Daoy (cell line): ENCODE results near the gene SLAMF8. TPM values are rescaled to one million over a fixed set of nuclear protein-coding genes. Genes with fewer than 3 reads are reported as not detected.

Source experiments
- DNase-seq: peaks from one replicate; pipeline ENCODE4 v3.0.0-alpha.2; 2015; ENCODE audit warnings: low read depth
- total RNA-seq: library from RNA; depleted of rRNA; stranded (reverse); fragments of >200 nt; shearing (Covaris generic); gene quantifications from 2 replicates; pipeline ENCODE4 v1.2.3, GENCODE V29; 2014; rRNA removed

Gene SLAMF8
- total RNA-seq, 1 experiment from 2014 or later: 0.63 TPM

GRCh38 chr1:159870704-159871103 lies 44.0 kb downstream of the SLAMF8 start:
- DNase-seq: no peak

GRCh38 chr1:159872891-159873290 lies 46.2 kb downstream of the SLAMF8 start:
- DNase-seq: no peak

GRCh38 chr1:159873530-159874143 lies 47.0 kb downstream of the SLAMF8 start:
- no peak for DNase-seq

- DNase-seq: peak; percentile 25
These were observed 51.2 kb downstream of the SLAMF8 start for GRCh38 chr1:159877695-159878444.

GRCh38 chr1:159879136-159879535 lies 52.5 kb downstream of the SLAMF8 start:
- DNase-seq: no peak

- peak; percentile 52 for DNase-seq
These were observed 53.3 kb downstream of the SLAMF8 start for GRCh38 chr1:159879977-159880376.

- no peak for DNase-seq
These were observed 53.8 kb downstream of the SLAMF8 start for GRCh38 chr1:159880430-159880829.

- DNase-seq: peak; percentile 99
These were observed 55.2 kb downstream of the SLAMF8 start for GRCh38 chr1:159881622-159882526.

GRCh38 chr1:159882527-159882862 lies 55.8 kb downstream of the SLAMF8 start:
- DNase-seq: peak; percentile 68

GRCh38 chr1:159883134-159883533 lies 56.5 kb downstream of the SLAMF8 start:
- DNase-seq: no peak

- no peak for DNase-seq
These were observed 57.6 kb downstream of the SLAMF8 start for GRCh38 chr1:159884296-159884695.

Other genes with a start within 250 kb of the SLAMF8 start
- gene APCS, start 239.0 kb upstream of the SLAMF8 start, total RNA-seq: not detected in 2 replicates
- gene CRP, start 112.3 kb upstream of the SLAMF8 start, total RNA-seq: not detected in 2 replicates
- 1.2 TPM in 1 of 2 replicates, not detected in the other for gene DUSP23, start 45.9 kb upstream of the SLAMF8 start, total RNA-seq
- not detected in 2 replicates for gene FCRL6, start 24.5 kb upstream of the SLAMF8 start, total RNA-seq
- gene VSIG8, start 35.8 kb downstream of the SLAMF8 start, total RNA-seq: not detected in 2 replicates
- 0.46 and 1.7 TPM in 2 replicates for gene CFAP45, start 73.3 kb downstream of the SLAMF8 start, total RNA-seq
- 570 and 651 TPM in 2 replicates for gene TAGLN2, start 98.6 kb downstream of the SLAMF8 start, total RNA-seq
- gene IGSF9, start 118.7 kb downstream of the SLAMF8 start, total RNA-seq: 1.7 and 2.7 TPM in 2 replicates
- 0.77 TPM in 1 of 2 replicates, not detected in the other for gene SLAMF9, start 127.4 kb downstream of the SLAMF8 start, total RNA-seq
- 5.2 and 5.3 TPM in 2 replicates for gene PIGM, start 205.1 kb downstream of the SLAMF8 start, total RNA-seq
- gene KCNJ10, start 243.3 kb downstream of the SLAMF8 start, total RNA-seq: under 0.01 TPM in 1 of 2 replicates, not detected in the other